MCF 10A (cell line): ENCODE measurements around the gene SZRD1. TPM values are rescaled to one million over a fixed set of nuclear protein-coding genes. Genes with fewer than 3 reads are reported as not detected.

Experiments
- BruUV-seq: library from RNA; stranded (reverse); fragments of 400-500 nt; replicated peaks from 2 replicates; lab custom pipeline; 2021; lab: Mats Ljungman, UMichigan
- CTCF ChIA-PET: fragments of 300-600 bp; sonication (Branson Sonifier 250); formaldehyde crosslinking; extraction: SDS; loops from one replicate; lab custom pipeline; 2021; ENCODE audit warnings: antibody characterized with exemption, inconsistent platforms; lab: Yijun Ruan, JAX
- POLR2A ChIA-PET: fragments of 300-600, 350-650 bp; sonication (Branson Sonifier 250); formaldehyde crosslinking; extraction: SDS; loops from one replicate; lab custom pipeline; 2020; ENCODE audit warnings: antibody characterized with exemption, inconsistent platforms; lab: Yijun Ruan, JAX
- DNase-seq: peaks from one replicate; pipeline ENCODE4 v3.0.0-alpha.2; 2018; ENCODE audit not compliant: unreplicated experiment
- H3K27ac Mint-ChIP-seq: one replicate; pipeline ENCODE4 v1.8.0; 2022; ENCODE audit warnings: mild to moderate bottlenecking, low read depth, mixed read lengths; ENCODE audit not compliant: unreplicated experiment
- H3K27me3 Mint-ChIP-seq: one replicate; pipeline ENCODE4 v1.8.0; 2022; ENCODE audit warnings: mixed read lengths; ENCODE audit not compliant: insufficient read depth, unreplicated experiment
- H3K36me3 Mint-ChIP-seq: one replicate; pipeline ENCODE4 v1.8.0; 2022; ENCODE audit warnings: mild to moderate bottlenecking, moderate library complexity, mixed read lengths; ENCODE audit not compliant: insufficient read depth, unreplicated experiment
- H3K4me1 Mint-ChIP-seq: one replicate; pipeline ENCODE4 v1.8.0; 2022; ENCODE audit warnings: mixed read lengths; ENCODE audit not compliant: insufficient read depth, unreplicated experiment
- H3K4me3 Mint-ChIP-seq: one replicate; pipeline ENCODE4 v1.8.0; 2022; ENCODE audit warnings: mild to moderate bottlenecking, moderate library complexity, mixed read lengths; ENCODE audit not compliant: unreplicated experiment
- H3K9me3 Mint-ChIP-seq: one replicate; pipeline ENCODE4 v1.8.0; 2022; ENCODE audit warnings: mixed read lengths; ENCODE audit not compliant: unreplicated experiment
- intact Hi-C: fragments of 100-400 bp; cut with micrococcal nuclease; formaldehyde crosslinking; loops from 2 replicates; pipeline ENCODE4 v1.14.1; 2022
- total RNA-seq: library from RNA; stranded (reverse); gene quantifications from 2 replicates; pipeline ENCODE4 v1.2.3, GENCODE V29; 2022
- TF ChIP-seq, protein P1 (sequence below): fragments of 200-600 bp; IDR thresholded peaks from one replicate; pipeline ENCODE4 v1.8.0; 2022; ENCODE audit warnings: antibody characterized with exemption, mild to moderate bottlenecking; ENCODE audit not compliant: unreplicated experiment

The SZRD1 gene
- total RNA-seq, 1 experiment from 2014 or later: 108 TPM

GRCh38 chr1:16410803-16411202 is 43.8 kb downstream of the SZRD1 start:
- no peak for DNase-seq
- intact Hi-C loops: no loop called here
- H3K4me3 Mint-ChIP-seq: no peak overlapping the region
- H3K36me3 Mint-ChIP-seq: no peaks in the 10 kb centered on the region
- H3K27me3 Mint-ChIP-seq: peaks cover 15% of the 10 kb centered on the region
- POLR2A ChIA-PET: interaction anchor here (0.7 kb wide), 1 partner anchor 14 kb away, joined by 4 read pairs; no protein-coding TSS in a partner anchor
- H3K27ac Mint-ChIP-seq: no peak overlapping the region
- no peaks in the 10 kb centered on the region for H3K4me1 Mint-ChIP-seq
- BruUV-seq: no TSS peak
- CTCF ChIA-PET: interaction anchor here (0.6 kb wide), 1 partner anchor 9 kb away, joined by 3 read pairs; no protein-coding TSS in a partner anchor
- no peaks in the 10 kb centered on the region for H3K9me3 Mint-ChIP-seq
- TF ChIP-seq, protein P1, sequence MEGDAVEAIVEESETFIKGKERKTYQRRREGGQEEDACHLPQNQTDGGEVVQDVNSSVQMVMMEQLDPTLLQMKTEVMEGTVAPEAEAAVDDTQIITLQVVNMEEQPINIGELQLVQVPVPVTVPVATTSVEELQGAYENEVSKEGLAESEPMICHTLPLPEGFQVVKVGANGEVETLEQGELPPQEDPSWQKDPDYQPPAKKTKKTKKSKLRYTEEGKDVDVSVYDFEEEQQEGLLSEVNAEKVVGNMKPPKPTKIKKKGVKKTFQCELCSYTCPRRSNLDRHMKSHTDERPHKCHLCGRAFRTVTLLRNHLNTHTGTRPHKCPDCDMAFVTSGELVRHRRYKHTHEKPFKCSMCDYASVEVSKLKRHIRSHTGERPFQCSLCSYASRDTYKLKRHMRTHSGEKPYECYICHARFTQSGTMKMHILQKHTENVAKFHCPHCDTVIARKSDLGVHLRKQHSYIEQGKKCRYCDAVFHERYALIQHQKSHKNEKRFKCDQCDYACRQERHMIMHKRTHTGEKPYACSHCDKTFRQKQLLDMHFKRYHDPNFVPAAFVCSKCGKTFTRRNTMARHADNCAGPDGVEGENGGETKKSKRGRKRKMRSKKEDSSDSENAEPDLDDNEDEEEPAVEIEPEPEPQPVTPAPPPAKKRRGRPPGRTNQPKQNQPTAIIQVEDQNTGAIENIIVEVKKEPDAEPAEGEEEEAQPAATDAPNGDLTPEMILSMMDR: no peak

DNA sequence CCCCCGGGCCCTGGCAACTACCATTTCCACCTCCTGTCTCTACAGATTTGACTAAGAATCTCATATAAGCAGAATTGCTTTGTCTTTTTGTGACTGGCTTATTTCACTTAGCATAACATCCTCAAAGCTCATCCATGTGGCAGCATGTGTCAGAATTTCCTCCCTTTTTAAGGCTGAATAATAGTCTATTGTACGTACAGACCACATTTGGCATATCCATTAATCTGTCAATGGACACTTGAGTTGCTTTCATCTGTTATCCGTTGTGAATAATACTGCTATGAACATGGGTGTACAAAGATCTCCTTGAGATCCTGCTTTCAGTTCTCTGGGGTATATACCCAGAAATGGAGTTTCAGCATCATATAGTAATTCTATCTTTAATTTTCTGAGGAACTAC is 46.1 kb downstream of the SZRD1 start:
- intact Hi-C loops: no loop called here
- CTCF ChIA-PET: no interaction called here
- DNase-seq: no peak
- TF ChIP-seq, protein P1: no peak
- POLR2A ChIA-PET: no interaction called here
- Mint-ChIP-seq H3K4me3 (no peak overlapping the region), H3K4me1 (no peaks in the 10 kb centered on the region), H3K9me3 (no peaks in the 10 kb centered on the region), H3K27me3 (peaks cover 15% of the 10 kb centered on the region), H3K27ac (no peak overlapping the region), H3K36me3 (no peaks in the 10 kb centered on the region)
- no TSS peak for BruUV-seq

DNA sequence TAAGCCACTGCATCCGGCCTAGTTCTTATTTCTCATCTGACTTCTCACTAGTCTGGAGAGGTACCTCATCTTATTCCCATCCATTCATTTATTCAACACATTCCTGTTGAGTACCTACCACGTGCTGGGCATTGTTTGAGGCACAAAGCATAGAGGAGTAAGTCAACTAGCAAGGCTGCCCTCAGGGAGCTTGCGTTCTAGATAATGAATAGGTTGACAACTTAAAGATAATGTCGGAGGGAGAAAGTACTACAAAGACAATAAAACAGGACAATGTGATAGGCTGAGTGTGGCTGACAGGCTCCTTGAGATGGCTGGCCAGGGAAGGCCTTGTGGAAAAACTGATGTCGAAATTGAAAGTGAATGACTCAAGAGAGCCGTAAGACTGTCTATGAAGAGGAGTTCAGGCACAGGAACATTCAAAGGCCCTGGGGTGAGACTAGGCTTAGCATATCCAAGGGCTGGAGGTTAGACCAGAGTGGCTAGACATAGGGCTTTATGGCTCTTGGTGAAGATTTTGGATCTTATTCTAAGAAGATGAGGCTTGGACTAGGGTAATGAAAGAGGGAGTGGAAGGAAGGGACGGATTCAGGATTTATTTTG is 51.9 kb downstream of the SZRD1 start:
- Mint-ChIP-seq H3K4me3 (no peak overlapping the region), H3K36me3 (no peaks in the 10 kb centered on the region), H3K27ac (no peak overlapping the region), H3K9me3 (peaks cover 7% of the 10 kb centered on the region), H3K4me1 (peaks cover 4% of the 10 kb centered on the region), H3K27me3 (peaks cover 27% of the 10 kb centered on the region)
- TF ChIP-seq, protein P1: no peak
- DNase-seq: peak; percentile 21
- ChIA-PET CTCF (no interaction called here), POLR2A (no interaction called here)
- BruUV-seq: no TSS peak
- intact Hi-C loops: no loop called here

DNA sequence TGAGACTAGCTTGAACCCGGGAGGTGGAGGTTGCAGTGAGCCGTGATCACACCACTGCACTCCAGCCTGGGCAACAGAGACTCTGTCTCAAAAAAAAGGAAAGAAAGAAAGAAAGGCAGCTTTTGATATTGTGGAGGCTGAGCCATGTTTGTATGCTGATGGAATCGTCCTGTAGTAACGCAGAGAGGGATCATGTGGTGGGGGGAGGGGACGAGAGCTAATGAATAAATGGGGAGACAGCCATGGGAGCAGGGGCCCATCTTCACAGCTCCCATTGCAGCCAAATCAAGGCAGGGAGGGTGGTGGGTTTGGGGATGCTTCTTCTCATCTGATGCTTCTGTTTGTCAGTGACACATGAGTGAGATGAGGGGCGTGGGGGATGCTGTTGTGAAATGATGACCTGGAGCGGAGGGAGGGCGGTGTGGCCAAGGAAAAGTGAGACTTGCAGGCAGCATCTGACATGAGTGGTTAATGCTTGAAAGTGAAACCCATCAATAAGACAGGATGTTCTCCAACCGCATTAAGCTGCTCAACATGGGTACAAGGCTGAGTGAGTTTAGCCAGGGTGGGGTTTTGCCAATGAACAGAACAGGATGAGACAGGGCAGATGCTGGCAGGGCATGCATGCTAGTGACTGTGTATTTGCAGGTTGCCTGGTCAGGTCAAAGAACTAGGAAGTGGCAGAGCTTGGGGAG is 53.5 kb downstream of the SZRD1 start:
- TF ChIP-seq, protein P1: no peak
- CTCF ChIA-PET: interaction anchor here (0.6 to 1.2 kb wide), 3 partner anchors 10 to 26 kb away, joined by 3 to 4 read pairs (median 3); no protein-coding TSS in a partner anchor
- Mint-ChIP-seq H3K4me3 (no peak overlapping the region), H3K4me1 (peaks cover 5% of the 10 kb centered on the region), H3K36me3 (no peaks in the 10 kb centered on the region), H3K9me3 (peaks cover 7% of the 10 kb centered on the region), H3K27me3 (peaks cover 27% of the 10 kb centered on the region), H3K27ac (no peak overlapping the region)
- no peak for DNase-seq
- BruUV-seq: no TSS peak
- POLR2A ChIA-PET: interaction anchor here (0.7 kb wide), 1 partner anchor 11 kb away, joined by 3 read pairs; no protein-coding TSS in a partner anchor
- intact Hi-C loops: no loop called here
